ENCODE measurements around the gene KRTAP5-10. TPM values are rescaled to one million over a fixed set of nuclear protein-coding genes. Genes with fewer than 3 reads are reported as not detected.
"Not testable (repeated sequence)": the region's sequence is repeated elsewhere in the genome, so short reads cannot be mapped to it uniquely, and the experiment has no call there.

Gene KRTAP5-10
- total RNA-seq, 2 experiments from 2014 or later: not detected

- ChIA-PET POLR2A (no interaction called here), CTCF (no interaction called here)
- H3K27ac Mint-ChIP-seq: no peak overlapping the region
- no peaks in the 10 kb centered on the region for H3K36me3 Mint-ChIP-seq (ENCODE audit: low read depth)
- no peaks in the 10 kb centered on the region for H3K9me3 Mint-ChIP-seq (ENCODE audit: insufficient read depth)
- peaks cover 2% of the 10 kb centered on the region for H3K4me1 Mint-ChIP-seq (ENCODE audit: low read depth)
- ATAC-seq (no peak), DNase-seq (no peak)
- no peak overlapping the region for H3K4me3 Mint-ChIP-seq
- H3K27me3 Mint-ChIP-seq (ENCODE audit: low read depth): peaks cover 2% of the 10 kb centered on the region
Measured at GRCh38 chr11:71580057-71581003, 15.0 kb downstream of the KRTAP5-10 start.

GRCh38 chr11:71581826-71582225 is 16.5 kb downstream of the KRTAP5-10 start:
- Mint-ChIP-seq H3K4me3 (no peak overlapping the region), H3K9me3 (ENCODE audit: insufficient read depth) (no peaks in the 10 kb centered on the region), H3K27me3 (ENCODE audit: low read depth) (peaks cover 2% of the 10 kb centered on the region), H3K27ac (no peak overlapping the region), H3K4me1 (ENCODE audit: low read depth) (peaks cover 2% of the 10 kb centered on the region), H3K36me3 (ENCODE audit: low read depth) (no peaks in the 10 kb centered on the region)
- CTCF ChIA-PET: no interaction called here
- ATAC-seq: no peak
- no peak for DNase-seq
- POLR2A ChIA-PET: no interaction called here

- ATAC-seq: no peak
- Mint-ChIP-seq H3K27me3 (ENCODE audit: low read depth) (peaks cover 2% of the 10 kb centered on the region), H3K9me3 (ENCODE audit: insufficient read depth) (no peaks in the 10 kb centered on the region), H3K4me1 (ENCODE audit: low read depth) (peaks cover 2% of the 10 kb centered on the region), H3K4me3 (no peak within 1 kb of the TSS), H3K36me3 (ENCODE audit: low read depth) (no peaks in the 10 kb centered on the region), H3K27ac (no peak within 1 kb of the TSS)
- CTCF ChIA-PET: no interaction called here
- POLR2A ChIA-PET: no interaction called here
- no peak for DNase-seq
Measured at GRCh38 chr11:71582309-71582895, 17.0 kb downstream of the KRTAP5-10 start, which contains the start of gene KRTAP5-11. KRTAP5-11 (minus strand) TSS chr11:71582875; CDS start chr11:71582837, 38 bp downstream.

- CTCF ChIA-PET; POLR2A ChIA-PET; H3K27ac Mint-ChIP-seq; ATAC-seq; H3K4me1 Mint-ChIP-seq (ENCODE audit: low read depth); H3K36me3 Mint-ChIP-seq (ENCODE audit: low read depth); H3K9me3 Mint-ChIP-seq (ENCODE audit: insufficient read depth); DNase-seq; H3K27me3 Mint-ChIP-seq (ENCODE audit: low read depth); H3K4me3 Mint-ChIP-seq: not testable (repeated sequence)
Measured at GRCh38 chr11:71582969-71583368, 17.6 kb downstream of the KRTAP5-10 start.

- H3K9me3 Mint-ChIP-seq (ENCODE audit: insufficient read depth); CTCF ChIA-PET; H3K4me3 Mint-ChIP-seq; POLR2A ChIA-PET; H3K27ac Mint-ChIP-seq; H3K36me3 Mint-ChIP-seq (ENCODE audit: low read depth); ATAC-seq; DNase-seq; H3K27me3 Mint-ChIP-seq (ENCODE audit: low read depth); H3K4me1 Mint-ChIP-seq (ENCODE audit: low read depth): not testable (repeated sequence)
Measured at GRCh38 chr11:71585673-71586072, 20.3 kb downstream of the KRTAP5-10 start.

- POLR2A ChIA-PET; H3K27ac Mint-ChIP-seq; ATAC-seq; H3K27me3 Mint-ChIP-seq (ENCODE audit: low read depth); H3K4me1 Mint-ChIP-seq (ENCODE audit: low read depth); DNase-seq; H3K9me3 Mint-ChIP-seq (ENCODE audit: insufficient read depth); CTCF ChIA-PET; H3K4me3 Mint-ChIP-seq; H3K36me3 Mint-ChIP-seq (ENCODE audit: low read depth): not testable (repeated sequence)
Measured at GRCh38 chr11:71588314-71588713, 23.0 kb downstream of the KRTAP5-10 start.

GRCh38 chr11:71588822-71589545 is 23.6 kb downstream of the KRTAP5-10 start:
- H3K4me1 Mint-ChIP-seq (ENCODE audit: low read depth); H3K36me3 Mint-ChIP-seq (ENCODE audit: low read depth); CTCF ChIA-PET; H3K27me3 Mint-ChIP-seq (ENCODE audit: low read depth); H3K9me3 Mint-ChIP-seq (ENCODE audit: insufficient read depth); H3K4me3 Mint-ChIP-seq; ATAC-seq; H3K27ac Mint-ChIP-seq: not testable (repeated sequence)
- POLR2A ChIA-PET: interaction anchor here (0.6 kb wide), 1 partner anchor 961 kb away, joined by 3 read pairs; no protein-coding TSS in a partner anchor
- DNase-seq: peak; percentile 48

- DNase-seq; H3K36me3 Mint-ChIP-seq (ENCODE audit: low read depth); H3K27ac Mint-ChIP-seq; H3K4me3 Mint-ChIP-seq; ATAC-seq; CTCF ChIA-PET; H3K4me1 Mint-ChIP-seq (ENCODE audit: low read depth); H3K9me3 Mint-ChIP-seq (ENCODE audit: insufficient read depth); H3K27me3 Mint-ChIP-seq (ENCODE audit: low read depth): not testable (repeated sequence)
- POLR2A ChIA-PET: interaction anchor here (0.6 kb wide), 1 partner anchor 962 kb away, joined by 3 read pairs; no protein-coding TSS in a partner anchor
Measured at GRCh38 chr11:71589546-71589920, 24.2 kb downstream of the KRTAP5-10 start.

GRCh38 chr11:71603221-71603620 is 37.9 kb downstream of the KRTAP5-10 start:
- ATAC-seq; CTCF ChIA-PET; H3K4me1 Mint-ChIP-seq (ENCODE audit: low read depth); H3K27ac Mint-ChIP-seq; H3K4me3 Mint-ChIP-seq; H3K36me3 Mint-ChIP-seq (ENCODE audit: low read depth); H3K9me3 Mint-ChIP-seq (ENCODE audit: insufficient read depth); DNase-seq; POLR2A ChIA-PET: not testable (repeated sequence)
- peaks cover 14% of the 10 kb centered on the region for H3K27me3 Mint-ChIP-seq (ENCODE audit: low read depth)

GRCh38 chr11:71604798-71605488 is 39.6 kb downstream of the KRTAP5-10 start:
- H3K4me1 Mint-ChIP-seq (ENCODE audit: low read depth); POLR2A ChIA-PET; H3K36me3 Mint-ChIP-seq (ENCODE audit: low read depth); H3K9me3 Mint-ChIP-seq (ENCODE audit: insufficient read depth); H3K27ac Mint-ChIP-seq; CTCF ChIA-PET; H3K4me3 Mint-ChIP-seq; ATAC-seq: not testable (repeated sequence)
- DNase-seq: peak; percentile 33
- peaks cover 18% of the 10 kb centered on the region for H3K27me3 Mint-ChIP-seq (ENCODE audit: low read depth)

GRCh38 chr11:71606853-71607519 is 41.6 kb downstream of the KRTAP5-10 start:
- H3K4me3 Mint-ChIP-seq; DNase-seq; ATAC-seq; POLR2A ChIA-PET; H3K36me3 Mint-ChIP-seq (ENCODE audit: low read depth); CTCF ChIA-PET; H3K9me3 Mint-ChIP-seq (ENCODE audit: insufficient read depth); H3K4me1 Mint-ChIP-seq (ENCODE audit: low read depth); H3K27ac Mint-ChIP-seq: not testable (repeated sequence)
- H3K27me3 Mint-ChIP-seq (ENCODE audit: low read depth): peaks cover 18% of the 10 kb centered on the region
